Breast epithelium (tissue), 4 donors: Measurements from ENCODE around the gene BFSP2. TPM values are rescaled to one million over a fixed set of nuclear protein-coding genes. Genes with fewer than 3 reads are reported as not detected.

Experiments
- DNase-seq, 2 donors: peaks; one replicate each; pipeline ENCODE4 v3.0.0-alpha.2; 2019; ENCODE audit warnings: low spot score in 2 of 2
- H3K27ac ChIP-seq, 2 donors: fragments of 200-600 bp; sonication (generic) in 1 of 2; one replicate each; pipeline ENCODE4 v1.5.1; 2016 to 2019; ENCODE audit warnings: mild to moderate bottlenecking in 1 of 2
- H3K27me3 ChIP-seq, 2 donors: fragments of 200-600 bp; sonication (generic) in 1 of 2; one replicate each; pipeline versions ENCODE4 v1.5.1 to v1.6.0; 2017 to 2019; ENCODE audit warnings: control low read depth in 1 of 2, mild to moderate bottlenecking in 1 of 2
- H3K36me3 ChIP-seq: fragments of 200-600 bp; one replicate; pipeline ENCODE4 v1.5.1; 2019
- H3K4me1 ChIP-seq, 2 donors: fragments of 200-600 bp; sonication (generic); one replicate each; pipeline ENCODE4 v1.5.1; 2016 to 2019; ENCODE audit warnings: control low read depth in 1 of 2
- H3K4me3 ChIP-seq, 3 donors: fragments of 200-600 bp; sonication (generic); 1 replicate in 2 of 3; 2 replicates in 1 of 3; pipeline ENCODE4 v1.5.1; 2016 to 2019; ENCODE audit warnings: mild to moderate bottlenecking in 3 of 3, moderate library complexity in 2 of 3
- H3K9me3 ChIP-seq, 2 donors: fragments of 200-600 bp; sonication (generic) in 1 of 2; one replicate each; pipeline ENCODE4 v1.5.1; 2016 to 2019; ENCODE audit warnings: control low read depth in 1 of 2
- CTCF ChIP-seq, 3 donors: fragments of 450-650 bp; IDR thresholded peaks; one replicate each; pipeline ENCODE4 v1.5.1; 2016 to 2017; ENCODE audit warnings: antibody characterized with exemption in 3 of 3, mild to moderate bottlenecking in 3 of 3, moderate library complexity in 3 of 3
- POLR2A ChIP-seq: fragments of 450-650 bp; IDR thresholded peaks from one replicate; pipeline ENCODE4 v1.6.1; 2016; ENCODE audit warnings: antibody characterized with exemption, mild to moderate bottlenecking, moderate library complexity
- POLR2AphosphoS5 ChIP-seq, 3 donors: sonication (generic); formaldehyde crosslinking; IDR thresholded peaks; one replicate each; pipeline ENCODE4 v1.6.1; 2017; ENCODE audit warnings: antibody characterized with exemption in 3 of 3
- intact Hi-C: fragments of 100-400 bp; cut with DNase I; formaldehyde crosslinking; loops from one replicate; pipeline ENCODE4 v1.15.1; 2023; ENCODE audit warnings: low total_unique reads
- total RNA-seq, 3 donors: library from RNA; depleted of rRNA; stranded (reverse); fragments of >200 nt; gene quantifications; one replicate each; pipeline ENCODE4 v1.1.0, GENCODE V29; 2016

Gene BFSP2
- total RNA-seq, 3 donors from 2014 or later: not detected

- no peak overlapping the region for H3K27ac ChIP-seq
- H3K9me3 ChIP-seq: no peaks in the 10 kb centered on the region
- intact Hi-C loops: no loop called here
- no peaks in the 10 kb centered on the region for H3K27me3 ChIP-seq
- H3K36me3 ChIP-seq: no peaks in the 10 kb centered on the region
- no peaks in the 10 kb centered on the region for H3K4me1 ChIP-seq
- TF ChIP-seq CTCF (IDR thresholded peaks at IDR 0.05) (no peak), POLR2A (no peak), POLR2AphosphoS5 (IDR thresholded peaks at IDR 0.05) (no peak)
- no peak for DNase-seq
- H3K4me3 ChIP-seq: no peak overlapping the region
These were observed 37.3 kb upstream of the BFSP2 start for GRCh38 chr3:133362539-133362938.

DNA sequence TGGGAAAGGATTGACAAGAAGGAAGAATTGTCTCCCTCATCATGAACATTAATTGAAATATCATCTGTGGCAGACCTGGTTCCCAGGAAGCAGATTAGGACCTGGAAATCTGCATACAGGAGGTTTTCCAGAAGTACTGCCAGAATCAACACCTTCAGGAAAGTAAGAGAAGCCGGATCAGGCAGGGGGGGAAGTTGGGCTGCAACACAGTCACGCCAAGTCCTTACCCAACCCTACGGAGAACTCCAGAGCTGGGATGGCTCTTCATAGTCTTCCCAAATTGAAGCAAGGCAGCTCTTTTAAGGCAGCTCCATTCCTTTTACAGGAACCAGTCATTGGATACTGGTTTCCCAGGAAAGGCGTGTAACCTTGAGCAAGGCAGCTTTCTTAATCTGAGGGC is 35.2 kb upstream of the BFSP2 start:
- Histone ChIP-seq H3K9me3 (no peaks in the 10 kb centered on the region), H3K4me1 (no peaks in the 10 kb centered on the region), H3K4me3 (no peak overlapping the region), H3K36me3 (no peaks in the 10 kb centered on the region), H3K27me3 (no peaks in the 10 kb centered on the region), H3K27ac (no peak overlapping the region)
- intact Hi-C loops: no loop called here
- DNase-seq: no peak
- TF ChIP-seq CTCF (IDR thresholded peaks at IDR 0.05): no peak
- TF ChIP-seq POLR2A: no peak
- TF ChIP-seq POLR2AphosphoS5 (IDR thresholded peaks at IDR 0.05): no peak

GRCh38 chr3:133366921-133367320 is 32.9 kb upstream of the BFSP2 start:
- intact Hi-C loops: no loop called here
- H3K27me3 ChIP-seq: no peaks in the 10 kb centered on the region
- TF ChIP-seq POLR2A: no peak
- TF ChIP-seq CTCF (IDR thresholded peaks at IDR 0.05): no peak
- no peaks in the 10 kb centered on the region for H3K4me1 ChIP-seq
- H3K9me3 ChIP-seq: no peaks in the 10 kb centered on the region
- H3K4me3 ChIP-seq: no peak overlapping the region
- H3K27ac ChIP-seq: no peak overlapping the region
- H3K36me3 ChIP-seq: no peaks in the 10 kb centered on the region
- no peak for DNase-seq

DNA sequence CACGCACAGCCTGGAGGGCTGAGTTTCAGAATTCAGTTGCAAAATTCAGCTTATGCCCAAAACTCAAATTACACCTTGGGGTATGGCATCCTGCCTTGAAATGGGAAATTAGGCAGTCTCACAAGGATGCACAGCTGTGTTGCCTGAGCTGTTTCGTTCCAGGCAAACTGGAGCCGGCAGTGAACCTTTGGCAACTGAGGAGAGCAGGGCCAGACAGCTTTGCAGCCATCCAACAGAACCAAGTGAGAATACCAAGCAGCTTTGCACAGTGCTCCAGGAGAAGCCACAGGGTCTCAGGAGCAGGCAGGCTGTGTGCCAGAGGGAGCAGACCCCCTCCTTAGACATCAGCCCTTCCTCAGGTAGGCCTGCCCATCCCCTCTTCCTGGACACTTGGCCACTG is 32.5 kb upstream of the BFSP2 start:
- no peak overlapping the region for H3K4me3 ChIP-seq
- no peaks in the 10 kb centered on the region for H3K27me3 ChIP-seq
- TF ChIP-seq POLR2AphosphoS5 (IDR thresholded peaks at IDR 0.05): no peak
- TF ChIP-seq CTCF (IDR thresholded peaks at IDR 0.05): no peak
- no peak for TF ChIP-seq POLR2A
- H3K9me3 ChIP-seq: no peaks in the 10 kb centered on the region
- no peak for DNase-seq
- intact Hi-C loops: no loop called here
- H3K27ac ChIP-seq: no peak overlapping the region
- no peaks in the 10 kb centered on the region for H3K36me3 ChIP-seq
- H3K4me1 ChIP-seq: no peaks in the 10 kb centered on the region

DNA sequence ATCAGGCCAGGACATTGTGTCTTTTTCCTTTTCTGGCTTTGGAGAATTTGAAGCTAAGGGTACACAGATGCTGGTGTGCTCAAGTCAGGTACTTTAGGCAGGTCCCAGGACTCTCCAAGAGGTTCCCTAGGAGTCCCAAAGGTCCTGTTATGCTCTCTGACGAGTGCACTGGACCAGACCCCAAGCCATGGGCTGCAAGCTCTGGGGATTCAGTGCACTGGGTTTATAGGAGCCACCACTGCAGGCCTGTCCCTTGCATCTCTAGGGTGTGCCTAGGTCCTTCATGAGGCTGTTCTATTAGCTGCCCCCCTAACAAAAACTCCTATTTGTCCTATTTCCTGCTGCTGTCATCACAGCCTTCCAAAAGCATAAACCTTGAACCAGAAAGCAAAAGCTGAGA is 31.9 kb upstream of the BFSP2 start:
- Histone ChIP-seq H3K27ac (no peak overlapping the region), H3K9me3 (no peaks in the 10 kb centered on the region), H3K36me3 (no peaks in the 10 kb centered on the region), H3K27me3 (no peaks in the 10 kb centered on the region), H3K4me3 (no peak overlapping the region), H3K4me1 (no peaks in the 10 kb centered on the region)
- TF ChIP-seq POLR2AphosphoS5 (IDR thresholded peaks at IDR 0.05): no peak
- no peak for TF ChIP-seq POLR2A
- TF ChIP-seq CTCF (IDR thresholded peaks at IDR 0.05): no peak
- no peak for DNase-seq
- intact Hi-C loops: no loop called here
